IPS-NIHi11 (cell line): Measurements from ENCODE around the gene TRAF3IP3.

Source experiments
- DNase-seq: peaks from one replicate; pipeline ENCODE4 v3.0.0; 2012; ENCODE audit warnings: mixed read lengths, low spot score

The TRAF3IP3 gene

DNA sequence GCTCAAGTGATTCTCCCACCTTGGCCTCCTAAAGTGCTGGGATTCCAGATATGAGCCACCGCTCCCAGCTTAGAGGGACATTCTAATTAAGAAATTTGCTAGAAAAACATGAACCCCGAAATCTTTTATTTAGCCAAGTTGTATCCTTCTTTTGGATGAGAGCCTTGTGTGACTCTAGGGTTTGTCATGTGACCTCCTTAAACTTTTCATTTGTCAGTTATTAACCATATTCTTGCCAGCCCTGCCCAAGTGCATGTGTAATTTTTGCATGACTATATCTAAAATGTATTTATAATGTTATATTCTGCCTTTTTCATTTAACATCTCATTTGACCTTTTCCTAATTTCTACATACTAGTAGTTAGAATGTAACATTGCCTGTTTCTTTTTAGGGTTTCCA is 73.9 kb downstream of the TRAF3IP3 start:
- DNase-seq, result no peak

DNA sequence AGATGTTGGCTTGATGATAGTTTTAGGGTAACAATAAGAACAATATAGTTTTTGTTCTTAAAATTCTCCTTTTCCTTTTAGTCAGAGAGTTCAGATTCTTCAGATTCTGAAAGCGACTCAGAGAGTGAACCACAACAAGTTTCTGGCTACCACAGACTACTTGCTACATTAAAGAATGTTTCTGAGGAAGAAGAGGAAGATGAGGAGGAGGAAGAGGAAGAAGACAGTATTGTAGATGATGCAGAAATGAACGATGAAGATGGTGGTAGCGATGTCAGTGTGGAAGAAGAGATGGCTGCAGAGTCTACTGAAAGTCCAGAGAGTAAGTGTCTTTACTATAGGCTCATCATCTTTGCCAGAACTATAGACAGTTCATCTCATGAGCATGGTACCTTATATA is 74.9 kb downstream of the TRAF3IP3 start:
- no peak for DNase-seq

DNA sequence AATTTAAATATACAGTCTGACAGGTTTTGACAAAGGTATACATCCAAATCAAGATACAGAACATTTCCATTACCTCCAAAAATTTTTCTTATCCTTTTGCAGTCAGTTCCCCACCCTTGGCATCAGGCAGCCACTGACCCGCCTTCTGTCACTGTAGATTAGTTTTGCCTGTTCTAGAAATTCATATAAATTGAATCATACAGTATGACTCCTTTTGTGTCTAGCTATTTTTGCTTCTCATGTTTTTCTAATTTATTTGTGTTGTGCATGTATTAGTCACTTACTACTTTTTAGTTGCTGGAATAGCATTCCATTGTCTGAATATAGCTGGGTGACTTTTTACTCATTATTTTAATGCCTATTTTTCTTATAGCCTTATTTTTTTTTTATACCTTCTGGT is 75.8 kb downstream of the TRAF3IP3 start:
- no peak for DNase-seq
